B cell (primary cell): ENCODE data around the gene CEACAM16. TPM values are rescaled to one million over a fixed set of nuclear protein-coding genes. Genes with fewer than 3 reads are reported as not detected.

Source experiments
- ATAC-seq: fragments of 200-7000 bp; cut with Tn5 transposase; one replicate; pipeline ENCODE4 v1.10.0; 2021; ENCODE audit warnings: low read depth, mild to moderate bottlenecking, moderate number of reproducible peaks, moderate library complexity
- CTCF ChIA-PET: fragments of 350-600 bp; sonication (Branson Sonifier 250); formaldehyde crosslinking; loops from one replicate; lab custom pipeline; 2021; ENCODE audit warnings: antibody characterized with exemption, inconsistent platforms; lab: Charles Lee
- POLR2A ChIA-PET: fragments of 350-600 bp; sonication (Branson Sonifier 250); formaldehyde crosslinking; loops from one replicate; lab custom pipeline; 2021; ENCODE audit warnings: antibody characterized with exemption; lab: Charles Lee
- DNase-seq: peaks from one replicate; pipeline ENCODE4 v3.0.0; 2013
- H2AFZ ChIP-seq: 2 replicates; pipeline ENCODE4 v1.6.1; 2012; ENCODE audit warnings: mild to moderate bottlenecking, low read depth, low read length; ENCODE audit not compliant: insufficient read depth, poor library complexity, severe bottlenecking
- H3K27ac ChIP-seq, 2 donors: 1 replicate in 1 of 2; 2 replicates in 1 of 2; pipeline ENCODE4 v1.5.1; 2012 to 2013; ENCODE audit warnings: low read length in 2 of 2, mild to moderate bottlenecking in 2 of 2, moderate library complexity in 1 of 2
- H3K27me3 ChIP-seq, 4 experiments: fragments of 200-600 bp in 1 of 4; sonication (generic) in 1 of 4; replicated peaks in 1 of 4; 1 replicate in 2 of 4; 2 replicates in 2 of 4; pipeline versions ENCODE4 v1.6.1 to v1.7.0; 2013 to 2016; ENCODE audit warnings: low read length in 3 of 4, mild to moderate bottlenecking in 2 of 4, mixed read lengths in 1 of 4, moderate library complexity in 1 of 4; ENCODE audit not compliant: insufficient read depth in 4 of 4, control insufficient read depth in 3 of 4; ENCODE audit errors: control extremely low read depth in 1 of 4
- H3K36me3 ChIP-seq, 2 experiments: replicated peaks in 1 of 2; 1 replicate in 1 of 2; 2 replicates in 1 of 2; pipeline versions ENCODE4 v1.6.1 to v1.7.1; 2013; ENCODE audit warnings: low read length in 1 of 2; ENCODE audit not compliant: insufficient read depth in 2 of 2, control insufficient read depth in 1 of 2; ENCODE audit errors: control extremely low read depth in 1 of 2, extremely low read depth in 1 of 2
- H3K4me1 ChIP-seq, 2 donors: fragments of 200-600 bp in 1 of 2; sonication (generic) in 1 of 2; 1 replicate in 1 of 2; 2 replicates in 1 of 2; pipeline versions ENCODE4 v1.5.1 to v1.6.1; 2013 to 2017; ENCODE audit warnings: low read length in 2 of 2; ENCODE audit not compliant: control insufficient read depth in 2 of 2, insufficient read depth in 2 of 2
- H3K4me2 ChIP-seq: replicated peaks from 2 replicates; pipeline ENCODE3; 2012; ENCODE audit warnings: mild to moderate bottlenecking, low read depth, low read length; ENCODE audit not compliant: poor library complexity, severe bottlenecking
- H3K4me3 ChIP-seq, 5 experiments: fragments of 200-600 bp in 1 of 5; sonication (generic) in 1 of 5; 1 replicate in 3 of 5; 2 replicates in 2 of 5; pipeline versions ENCODE4 v1.5.1 to v1.7.0; 2011 to 2016; ENCODE audit warnings: low read length in 4 of 5, mild to moderate bottlenecking in 4 of 5, low read depth in 2 of 5, control low read depth in 1 of 5, moderate library complexity in 1 of 5; ENCODE audit not compliant: insufficient read depth in 1 of 5; ENCODE audit errors: control extremely low read depth in 1 of 5, extremely low read depth in 1 of 5
- H3K79me2 ChIP-seq: fragments of 200-600 bp; sonication (generic); one replicate; pipeline ENCODE4 v1.6.0; 2016; ENCODE audit warnings: low read length; ENCODE audit not compliant: control insufficient read depth, insufficient read depth
- H3K9ac ChIP-seq: fragments of 200-600 bp; sonication (generic); 2 replicates; pipeline ENCODE4 v1.6.1; 2017; ENCODE audit warnings: mild to moderate bottlenecking, low read length, moderate library complexity
- H3K9me3 ChIP-seq, 3 donors: one replicate each; pipeline versions ENCODE4 v1.6.1 to v1.7.1; 2013; ENCODE audit warnings: low read length in 2 of 3; ENCODE audit not compliant: control insufficient read depth in 2 of 3, insufficient read depth in 1 of 3; ENCODE audit errors: control extremely low read depth in 1 of 3
- H4K20me1 ChIP-seq: 2 replicates; pipeline ENCODE4 v1.6.0; 2012; ENCODE audit warnings: mild to moderate bottlenecking, low read length; ENCODE audit not compliant: insufficient read depth, control insufficient read depth, poor library complexity, severe bottlenecking
- H3K27ac Mint-ChIP-seq: one replicate; pipeline ENCODE4 v1.8.0; 2021; ENCODE audit warnings: mixed read lengths
- H3K27me3 Mint-ChIP-seq: one replicate; pipeline ENCODE4 v1.8.0; 2021; ENCODE audit warnings: mixed read lengths
- H3K4me1 Mint-ChIP-seq: one replicate; pipeline ENCODE4 v1.8.0; 2021; ENCODE audit warnings: mixed read lengths
- H3K4me3 Mint-ChIP-seq: one replicate; pipeline ENCODE4 v1.8.0; 2021; ENCODE audit warnings: mixed read lengths
- H3K9me3 Mint-ChIP-seq: one replicate; pipeline ENCODE4 v1.8.0; 2022; ENCODE audit warnings: mixed read lengths; ENCODE audit not compliant: insufficient read depth
- CTCF ChIP-seq: fragments of 200-600 bp; IDR thresholded peaks from one replicate; pipeline ENCODE4 v1.8.0; 2022; ENCODE audit warnings: antibody characterized with exemption, mild to moderate bottlenecking
- EZH2 ChIP-seq: IDR thresholded peaks from 2 replicates; pipeline ENCODE4 v1.6.1; 2012; ENCODE audit warnings: borderline replicate concordance, low read depth, mild to moderate bottlenecking, moderate library complexity, low read length; ENCODE audit not compliant: insufficient read depth, poor library complexity, severe bottlenecking
- WGBS: methylation state at CpG from one replicate; pipeline ENCODE4 v1.1.5; 2013; ENCODE audit warnings: missing lambda C conversion rate; ENCODE audit not compliant: insufficient coverage; 5-methylcytosine and 5-hydroxymethylcytosine counted together
- intact Hi-C: fragments of 100-400 bp; cut with micrococcal nuclease; formaldehyde crosslinking; loops from one replicate; pipeline ENCODE4 v1.10.0; 2022
- polyA plus RNA-seq: library from polyadenylated mRNA; depleted of rRNA; stranded (reverse); fragments of >200 nt; gene quantifications from 2 replicates; pipeline ENCODE4 v1.2.3, GENCODE V29; 2012
- total RNA-seq, 2 donors: library from RNA; stranded (reverse); fragments of 120-200 nt in 1 of 2; gene quantifications; 1 replicate in 1 of 2; 2 replicates in 1 of 2; pipeline versions ENCODE4 v1.2.3 to v1.2.4, GENCODE V29; 2013 to 2022

The CEACAM16 gene
- total and polyA plus RNA-seq, 2 donors (not counting 1 experiment from before 2014, with no cell fraction given), result not detected

- no peaks in the 10 kb centered on the region for H3K36me3 ChIP-seq
- no peaks in the 10 kb centered on the region for H3K9me3 ChIP-seq
- no peak overlapping the region for H3K4me2 ChIP-seq
- H3K27ac ChIP-seq, result no peak overlapping the region
- H4K20me1 ChIP-seq, result no peaks in the 10 kb centered on the region
- Mint-ChIP-seq H3K9me3 (no peaks in the 10 kb centered on the region), H3K27ac (no peak overlapping the region), H3K4me3 (no peak overlapping the region), H3K4me1 (peaks cover 3% of the 10 kb centered on the region), H3K27me3 (peaks cover 25% of the 10 kb centered on the region)
- ChIA-PET CTCF (no interaction called here), POLR2A (no interaction called here)
- no peak overlapping the region for H2AFZ ChIP-seq
- peaks cover 1 to 2% of the 10 kb centered on the region in 2 donors for H3K4me1 ChIP-seq
- no peak for ATAC-seq
- TF ChIP-seq CTCF (no peak), EZH2 (no peak)
- 78% methylated on average over 4 of the region's 4 CpGs for WGBS
- no peak overlapping the region for H3K4me3 ChIP-seq
- intact Hi-C loops, result no loop called here
- H3K9ac ChIP-seq, result no peak overlapping the region
- DNase-seq, result no peak
- H3K27me3 ChIP-seq, result peaks cover 0 to 13% (median 4%) of the 10 kb centered on the region in 4 experiments
- H3K79me2 ChIP-seq, result no peaks in the 10 kb centered on the region
These were observed 1.3 kb upstream of the CEACAM16 start for GRCh38 chr19:44697670-44698034.

GRCh38 chr19:44700547-44700946, 1.6 kb downstream of the CEACAM16 start:
- no peak overlapping the region for H3K4me2 ChIP-seq
- no peak overlapping the region for H2AFZ ChIP-seq
- H3K9ac ChIP-seq, result no peak overlapping the region
- WGBS, result 89% methylated on average over 4 of the region's 5 CpGs
- no peaks in the 10 kb centered on the region for H3K36me3 ChIP-seq
- H3K9me3 ChIP-seq, result peaks cover 0 to 3% (median 0%) of the 10 kb centered on the region in 3 donors
- ChIA-PET POLR2A (no interaction called here), CTCF (no interaction called here)
- no peak overlapping the region for H3K4me3 ChIP-seq
- intact Hi-C loops, result no loop called here
- DNase-seq (no peak), ATAC-seq (no peak)
- peaks cover 0 to 13% (median 4%) of the 10 kb centered on the region in 4 experiments for H3K27me3 ChIP-seq
- no peak overlapping the region for H3K27ac Mint-ChIP-seq
- H4K20me1 ChIP-seq, result no peaks in the 10 kb centered on the region
- no peak overlapping the region for H3K4me3 Mint-ChIP-seq
- no peaks in the 10 kb centered on the region for H3K9me3 Mint-ChIP-seq
- H3K4me1 ChIP-seq, result no peaks in the 10 kb centered on the region
- TF ChIP-seq CTCF (no peak), EZH2 (no peak)
- H3K27me3 Mint-ChIP-seq, result peaks cover 34% of the 10 kb centered on the region
- H3K27ac ChIP-seq, result no peak overlapping the region
- H3K4me1 Mint-ChIP-seq, result no peaks in the 10 kb centered on the region
- no peaks in the 10 kb centered on the region for H3K79me2 ChIP-seq
